CD4-positive, alpha-beta T cell treated with Interleukin-6 for 4 hours (primary cell): Measurements from ENCODE around the gene TBCD.

Experiments
- DNase-seq: peaks from one replicate; pipeline ENCODE4 v3.0.0-alpha.2; 2020; ENCODE audit warnings: mixed read lengths

Gene TBCD

GRCh38 chr17:82872591-82873520 lies 121.0 kb downstream of the TBCD start:
- DNase-seq, result no peak

- DNase-seq, result no peak
Observed at GRCh38 chr17:82873521-82873920, 121.7 kb downstream of the TBCD start.

- DNase-seq, result no peak
Observed at GRCh38 chr17:82874011-82874835, 122.4 kb downstream of the TBCD start.

- no peak for DNase-seq
Observed at GRCh38 chr17:82875407-82875856, 123.6 kb downstream of the TBCD start.

GRCh38 chr17:82876149-82876548 lies 124.3 kb downstream of the TBCD start:
- no peak for DNase-seq

GRCh38 chr17:82876602-82877379 lies 124.9 kb downstream of the TBCD start:
- DNase-seq, result no peak

GRCh38 chr17:82878527-82878926 lies 126.7 kb downstream of the TBCD start:
- no peak for DNase-seq

- no peak for DNase-seq
Observed at GRCh38 chr17:82879241-82879640, 127.4 kb downstream of the TBCD start.

- no peak for DNase-seq
Observed at GRCh38 chr17:82880620-82881323, 128.9 kb downstream of the TBCD start.

- no peak for DNase-seq
Observed at GRCh38 chr17:82881324-82881823, 129.5 kb downstream of the TBCD start.

GRCh38 chr17:82881900-82882714 lies 130.2 kb downstream of the TBCD start:
- DNase-seq, result no peak

- DNase-seq, result peak; percentile 90
Observed at GRCh38 chr17:82882715-82883418, 131.0 kb downstream of the TBCD start.

GRCh38 chr17:82883419-82884031 lies 131.7 kb downstream of the TBCD start:
- DNase-seq, result peak; percentile 24

GRCh38 chr17:82884341-82884969 lies 132.6 kb downstream of the TBCD start:
- DNase-seq, result no peak

- DNase-seq, result peak; percentile 67
Observed at GRCh38 chr17:82884970-82885353, 133.1 kb downstream of the TBCD start.

- DNase-seq, result no peak
Observed at GRCh38 chr17:82887255-82888164, 135.6 kb downstream of the TBCD start.

- no peak for DNase-seq
Observed at GRCh38 chr17:82888583-82889495, 137.0 kb downstream of the TBCD start.
